Measurements from ENCODE around the gene CD164. TPM values are rescaled to one million over a fixed set of nuclear protein-coding genes. Genes with fewer than 3 reads are reported as not detected.
"Not testable (repeated sequence)": the region's sequence is repeated elsewhere in the genome, so short reads cannot be mapped to it uniquely, and the experiment has no call there.

Gene CD164
- total RNA-seq, 1 donor from 2014 or later = 306 TPM

GRCh38 chr6:109374326-109374892 lies 7.9 kb downstream of the CD164 start:
- DNase-seq (ENCODE audit: low spot score) = no peak

- no peak for DNase-seq (ENCODE audit: low spot score)
Observed at GRCh38 chr6:109373762-109374161, 8.5 kb downstream of the CD164 start.

GRCh38 chr6:109373331-109373730 lies 8.9 kb downstream of the CD164 start:
- no peak for DNase-seq (ENCODE audit: low spot score)

GRCh38 chr6:109372130-109372529 lies 10.1 kb downstream of the CD164 start:
- DNase-seq (ENCODE audit: low spot score) = no peak

GRCh38 chr6:109370792-109371191 lies 11.5 kb downstream of the CD164 start:
- DNase-seq (ENCODE audit: low spot score) = no peak

GRCh38 chr6:109370336-109370735 lies 11.9 kb downstream of the CD164 start:
- DNase-seq (ENCODE audit: low spot score) = no peak

- no peak for DNase-seq (ENCODE audit: low spot score)
Observed at GRCh38 chr6:109369728-109370127, 12.5 kb downstream of the CD164 start.

GRCh38 chr6:109364382-109365078 lies 17.7 kb downstream of the CD164 start:
- not testable (repeated sequence) for DNase-seq (ENCODE audit: low spot score)

- no peak for DNase-seq (ENCODE audit: low spot score)
Observed at GRCh38 chr6:109363753-109364152, 18.5 kb downstream of the CD164 start.

GRCh38 chr6:109362102-109362884 lies 20.0 kb downstream of the CD164 start:
- no peak for DNase-seq (ENCODE audit: low spot score)

GRCh38 chr6:109360791-109361190 lies 21.5 kb downstream of the CD164 start:
- no peak for DNase-seq (ENCODE audit: low spot score)

GRCh38 chr6:109360281-109360680 lies 22.0 kb downstream of the CD164 start:
- DNase-seq (ENCODE audit: low spot score) = no peak

GRCh38 chr6:109359248-109359647 lies 23.0 kb downstream of the CD164 start:
- no peak for DNase-seq (ENCODE audit: low spot score)

GRCh38 chr6:109358204-109358603 lies 24.1 kb downstream of the CD164 start:
- no peak for DNase-seq (ENCODE audit: low spot score)

GRCh38 chr6:109356237-109356636 lies 26.0 kb downstream of the CD164 start:
- DNase-seq (ENCODE audit: low spot score) = no peak

- DNase-seq (ENCODE audit: low spot score) = no peak
Observed at GRCh38 chr6:109351231-109352130, 30.8 kb downstream of the CD164 start.

GRCh38 chr6:109349419-109349987 lies 32.8 kb downstream of the CD164 start:
- DNase-seq (ENCODE audit: low spot score) = peak; percentile 69

- no peak for DNase-seq (ENCODE audit: low spot score)
Observed at GRCh38 chr6:109348226-109348625, 34.0 kb downstream of the CD164 start.

GRCh38 chr6:109347779-109348178 lies 34.5 kb downstream of the CD164 start:
- DNase-seq (ENCODE audit: low spot score) = no peak

- DNase-seq (ENCODE audit: low spot score) = no peak
Observed at GRCh38 chr6:109345986-109346385, 36.3 kb downstream of the CD164 start.

- no peak for DNase-seq (ENCODE audit: low spot score)
Observed at GRCh38 chr6:109344226-109344625, 38.0 kb downstream of the CD164 start.

GRCh38 chr6:109343518-109343917 lies 38.7 kb downstream of the CD164 start:
- DNase-seq (ENCODE audit: low spot score) = no peak
